K562 (cell line): ENCODE measurements around the gene KLC3. TPM values are rescaled to one million over a fixed set of nuclear protein-coding genes. Genes with fewer than 3 reads are reported as not detected.

Source experiments
- ATAC-seq: fragments of 200-7000 bp; cut with Tn5 transposase; 3 replicates; pipeline ENCODE4 v1.9.1; 2020; ENCODE audit warnings: moderate library complexity
- BruUV-seq: library from RNA; stranded (reverse); fragments of 400-500 nt; replicated peaks from 2 replicates; lab custom pipeline; 2021; lab: Mats Ljungman, UMichigan
- CTCF ChIA-PET: fragments of 300-600 bp; formaldehyde crosslinking; extraction: SDS; loops from one replicate; lab custom pipeline; 2021; ENCODE audit warnings: low intra/inter-chr PET ratio; lab: Yijun Ruan, JAX
- POLR2A ChIA-PET: fragments of 300-600, 350-650 bp; sonication (Branson Sonifier 250); formaldehyde crosslinking; extraction: SDS; loops from one replicate; lab custom pipeline; 2021; ENCODE audit warnings: antibody characterized with exemption, inconsistent platforms; lab: Yijun Ruan, JAX
- DNase-seq, 4 experiments: peaks; one replicate each; pipeline versions ENCODE4 v3.0.0 to v3.0.0-alpha.2; 2011 to 2018; ENCODE audit warnings: low spot score in 3 of 4, mixed read lengths in 3 of 4; ENCODE audit errors: extremely low read depth in 1 of 4
- FAIRE-seq: peaks from 2 replicates; lab custom pipeline; 2011; peaks lifted over from hg19 to GRCh38; lab: Jason Lieb, UNC
- H2AFZ ChIP-seq: 2 replicates; pipeline ENCODE4 v1.6.0; 2011; ENCODE audit warnings: low read depth, low read length, control low read depth, inconsistent platforms
- H3K27ac ChIP-seq: fragments of 200-600 bp; 3 replicates; pipeline ENCODE4 v1.8.0; 2011; ENCODE audit warnings: low read depth, mild to moderate bottlenecking, control low read depth, inconsistent platforms, low read length, moderate library complexity, mixed read lengths; ENCODE audit errors: extremely low read depth
- H3K27me3 ChIP-seq, 2 experiments: fragments of 300-600 bp in 1 of 2; 2 replicates in 1 of 2; 3 replicates in 1 of 2; pipeline versions ENCODE4 v1.6.0 to v1.8.0; 2011; ENCODE audit warnings: inconsistent platforms in 2 of 2, low read length in 2 of 2, mild to moderate bottlenecking in 1 of 2, mixed read lengths in 1 of 2, moderate library complexity in 1 of 2; ENCODE audit not compliant: control insufficient read depth in 2 of 2, insufficient read depth in 2 of 2
- H3K36me3 ChIP-seq: fragments of 300-600 bp; 3 replicates; pipeline ENCODE4 v1.8.0; 2011; ENCODE audit warnings: mild to moderate bottlenecking, low read length, inconsistent platforms; ENCODE audit not compliant: control insufficient read depth, insufficient read depth
- H3K4me1 ChIP-seq, 2 experiments: fragments of 200-600 bp in 1 of 2; replicated peaks in 1 of 2; 2 replicates in 1 of 2; 3 replicates in 1 of 2; pipeline versions ENCODE4 v1.5.1 to v1.8.0; 2011; ENCODE audit warnings: inconsistent platforms in 2 of 2, low read length in 2 of 2, mild to moderate bottlenecking in 1 of 2, mixed read lengths in 1 of 2, moderate library complexity in 1 of 2; ENCODE audit not compliant: control insufficient read depth in 2 of 2, insufficient read depth in 2 of 2
- H3K4me2 ChIP-seq: 2 replicates; pipeline ENCODE4 v1.6.1; 2011; ENCODE audit warnings: low read length, control low read depth, inconsistent platforms, mixed read lengths; ENCODE audit not compliant: insufficient read depth
- H3K4me3 ChIP-seq: fragments of 200-600 bp; sonication (generic), shearing (Covaris generic); 2 replicates; pipeline ENCODE4 v1.5.1; 2016; ENCODE audit warnings: control low read depth, inconsistent platforms
- H3K79me2 ChIP-seq: fragments of 200-600 bp; 3 replicates; pipeline ENCODE4 v1.8.0; 2011; ENCODE audit warnings: low read length, inconsistent platforms; ENCODE audit not compliant: control insufficient read depth, insufficient read depth
- H3K9ac ChIP-seq, 2 experiments: 2 replicates each; pipeline versions ENCODE4 v1.6.0 to v1.6.1; 2011; ENCODE audit warnings: low read depth in 2 of 2, low read length in 2 of 2, control low read depth in 1 of 2, inconsistent platforms in 1 of 2, mild to moderate bottlenecking in 1 of 2, mixed read lengths in 1 of 2; ENCODE audit not compliant: insufficient read depth in 1 of 2
- H3K9me1 ChIP-seq: one replicate; pipeline ENCODE4 v1.6.0; 2011; ENCODE audit warnings: inconsistent platforms, mild to moderate bottlenecking, low read length, moderate library complexity; ENCODE audit not compliant: control insufficient read depth, insufficient read depth
- H3K9me3 ChIP-seq: replicated peaks from 2 replicates; pipeline ENCODE4 v1.5.1; 2011; ENCODE audit warnings: low read depth, low read length, inconsistent platforms; ENCODE audit not compliant: control insufficient read depth, insufficient read depth
- H4K20me1 ChIP-seq: replicated peaks from 2 replicates; pipeline ENCODE4 v1.6.1; 2011; ENCODE audit warnings: low read length, inconsistent platforms, mixed read lengths; ENCODE audit not compliant: control insufficient read depth, insufficient read depth
- CBFA2T2 ChIP-seq: fragments of 450-650 bp; conservative IDR thresholded peaks from 2 replicates; pipeline ENCODE4 v1.6.1; 2017; ENCODE audit warnings: mild to moderate bottlenecking
- CREB3 ChIP-seq: fragments of 450-650 bp; conservative IDR thresholded peaks from 2 replicates; pipeline ENCODE4 v1.6.1; 2016; ENCODE audit warnings: missing genetic modification characterization, low read depth, mild to moderate bottlenecking, missing compliant biosample characterization, moderate library complexity
- CSDE1 ChIP-seq, 2 experiments: fragments of 450-650 bp; IDR thresholded peaks; 2 replicates each; pipeline ENCODE4 v1.6.1; 2016; ENCODE audit warnings: mild to moderate bottlenecking in 1 of 2
- MCM5 ChIP-seq: fragments of 450-650 bp; IDR thresholded peaks from 2 replicates; pipeline ENCODE4 v1.6.1; 2016; ENCODE audit warnings: low read depth
- TCF7L2 ChIP-seq: fragments of 150-350 bp; IDR thresholded peaks from 2 replicates; pipeline ENCODE4 v1.6.1; 2016; ENCODE audit warnings: low read depth, mild to moderate bottlenecking, low read length, moderate library complexity
- ZNF134 ChIP-seq: fragments of 250-450 bp; sonication (Bioruptor Pico); conservative IDR thresholded peaks from 2 replicates; pipeline ENCODE4 v1.4.0; 2020
- ZNF584 ChIP-seq: fragments of 200-800 bp; sonication (Bioruptor generic); IDR thresholded peaks from 2 replicates; pipeline ENCODE4 v1.6.1; 2016; ENCODE audit warnings: low read depth, mild to moderate bottlenecking, missing genetic modification characterization, missing compliant biosample characterization
- ZNF707 ChIP-seq: fragments of 250-450 bp; sonication (Bioruptor Pico); conservative IDR thresholded peaks from 2 replicates; pipeline ENCODE4 v1.8.0; 2022; ENCODE audit warnings: inconsistent platforms, mild to moderate bottlenecking, moderate library complexity
- WGBS: fragments of 100-300 bp; shearing (Covaris generic); methylation state at CpG from one replicate; pipeline ENCODE4 v1.1.6; 2016; ENCODE audit warnings: low coverage, mixed read lengths; ENCODE audit not compliant: insufficient coverage; ENCODE audit errors: missing lambda C conversion rate; 5-methylcytosine and 5-hydroxymethylcytosine counted together
- in situ Hi-C: fragments of 300-500 bp; cut with MboI; formaldehyde crosslinking; loops from 4 replicates; pipeline ENCODE4 v1.15.0; 2018; ENCODE audit warnings: inconsistent platforms, mixed read lengths
- intact Hi-C: fragments of 100-400 bp; cut with micrococcal nuclease; formaldehyde crosslinking; loops from 2 replicates; pipeline ENCODE4 v1.14.2; 2022
- polyA plus RNA-seq, 8 experiments: library from polyadenylated mRNA; depleted of rRNA in 4 of 8; stranded (reverse) in 5 of 8; unstranded in 3 of 8; fragments of >200 nt; fragmentation: Nextera tagmentation in 2 of 8; fragmentation: Illumina TruSeq in 1 of 8; extraction: Ambion mirVana in 2 of 8; extraction: Trizol in 1 of 8; gene quantifications; 2 replicates each; pipeline versions ENCODE4 v1.2.1 to v1.2.3, GENCODE V29; 2011 to 2014; ENCODE audit warnings: inconsistent platforms in 1 of 8, missing spikeins in 1 of 8
- total RNA-seq, 7 experiments: library from RNA; depleted of rRNA in 6 of 7; stranded (reverse); fragments of >200 nt in 6 of 7; fragmentation: Illumina TruSeq in 2 of 7; extraction: Trizol in 2 of 7; gene quantifications; 2 replicates each; pipeline versions ENCODE4 v1.2.1 to v1.2.3, GENCODE V29; 2011 to 2021; ENCODE audit warnings: low replicate concordance in 1 of 7

KLC3 gene
- total and polyA plus RNA-seq, 9 of the 15 experiments (the other 6 are each of a cell fraction or from before 2014, with no cell fraction given): 0.03 to 1.2 (median 0.59) TPM; not detected in 3

- BruUV-seq: no TSS peak
- Histone ChIP-seq H3K4me1 (peaks cover 0 to 26% of the 10 kb centered on the region in 2 experiments; a peak in 3 of 5 replicates), H3K79me2 (peaks cover 6% of the 10 kb centered on the region), H2AFZ (no peak overlapping the region), H3K27ac (no peak overlapping the region), H3K9ac (no peak overlapping the region; a peak in 1 of 4 replicates), H3K9me3 (no peaks in the 10 kb centered on the region), H3K27me3 (no peaks in the 10 kb centered on the region), H3K36me3 (peaks cover 65% of the 10 kb centered on the region), H3K4me3 (no peak overlapping the region), H4K20me1 (0 out of 2 replicates have a peak, but pooled peaks cover 3% of the 10 kb centered on the region), H3K4me2 (no peak overlapping the region), H3K9me1 (no peaks in the 10 kb centered on the region)
- ChIA-PET POLR2A (interaction anchor here (1.2 kb wide), 1 partner anchor 12 kb away, joined by 3 read pairs; no protein-coding TSS in a partner anchor), CTCF (no interaction called here)
- 98% methylated on average over 10 of the region's 44 CpGs for WGBS
- TF ChIP-seq ZNF134 (no peak), ZNF584 (no peak)
- intact Hi-C loops: no loop called here
- ATAC-seq (no peak), DNase-seq (peak in 1 of 4 experiments; percentile 5), FAIRE-seq (no peak)
- in situ Hi-C loops: no loop called here
Observed at GRCh38 chr19:45363861-45364459, 23.4 kb downstream of the KLC3 start.

- Histone ChIP-seq H3K4me2 (no peak overlapping the region), H3K9me3 (no peaks in the 10 kb centered on the region), H3K9ac (0 out of 4 replicates have a peak overlapping the region, but pooled peaks of 1 of the 2 experiments have one; percentile 4), H3K27me3 (no peaks in the 10 kb centered on the region), H3K27ac (no peak overlapping the region), H3K4me3 (no peak overlapping the region), H3K79me2 (peaks cover 12% of the 10 kb centered on the region), H3K9me1 (no peaks in the 10 kb centered on the region), H3K36me3 (peaks cover 60% of the 10 kb centered on the region), H2AFZ (no peak overlapping the region), H4K20me1 (0 out of 2 replicates have a peak, but pooled peaks cover 3% of the 10 kb centered on the region), H3K4me1 (peaks cover 4 to 31% of the 10 kb centered on the region in 2 experiments; a peak in 3 of 5 replicates)
- ATAC-seq (no peak), FAIRE-seq (no peak), DNase-seq (no peak)
- intact Hi-C loops (no loop called here), in situ Hi-C loops (no loop called here)
- WGBS: 96% methylated on average over 11 of the region's 12 CpGs
- CTCF ChIA-PET: no interaction called here
- POLR2A ChIA-PET: no interaction called here
- no TSS peak for BruUV-seq
- TF ChIP-seq CSDE1 (IDR thresholded peaks at IDR 0.05): no peak
- TF ChIP-seq CBFA2T2: no peak
- TF ChIP-seq ZNF707 (CRISPR knock-in tag): no peak
- no peak for TF ChIP-seq CREB3 (tag)
- no peak for TF ChIP-seq TCF7L2
- TF ChIP-seq MCM5: no peak
Observed at GRCh38 chr19:45364696-45365095, 24.1 kb downstream of the KLC3 start.
